K562 treated with DMSO at 1 percent for 12 hours (cell line): ENCODE data around the gene DPH5. TPM values are rescaled to one million over a fixed set of nuclear protein-coding genes. Genes with fewer than 3 reads are reported as not detected.

Experiments
- total RNA-seq: library from RNA; unstranded; fragments of 300-600 nt; gene quantifications from 2 replicates; pipeline ENCODE4 v1.2.3, GENCODE V29; 2022; ENCODE audit not compliant: insufficient read depth

Gene DPH5
- 48.3 and 56.9 TPM in 2 replicates for total RNA-seq

GRCh38 chr1:101025657-101026429 lies at the start of gene DPH5:
Gene DPH5 (minus strand): TSS chr1:101025784. CDS start chr1:101025443, 341 bp downstream.

Other genes with a start within 250 kb of the DPH5 start
- 7.6 and 28.7 TPM in 2 replicates for gene EXTL2, start 130.9 kb downstream of the DPH5 start, total RNA-seq
- gene SLC30A7, start 129.7 kb downstream of the DPH5 start, total RNA-seq: 0.98 and 5.0 TPM in 2 replicates
- gene S1PR1, start 211.2 kb upstream of the DPH5 start, total RNA-seq: 0.83 and 3.6 TPM in 2 replicates